Epidermal melanocyte (primary cell): Measurements from ENCODE around the gene HOTAIR.

Experiments
- DNase-seq: peaks from one replicate; pipeline ENCODE4 v3.0.0; 2011; ENCODE audit warnings: low spot score; ENCODE audit not compliant: insufficient read length

Gene HOTAIR

DNA sequence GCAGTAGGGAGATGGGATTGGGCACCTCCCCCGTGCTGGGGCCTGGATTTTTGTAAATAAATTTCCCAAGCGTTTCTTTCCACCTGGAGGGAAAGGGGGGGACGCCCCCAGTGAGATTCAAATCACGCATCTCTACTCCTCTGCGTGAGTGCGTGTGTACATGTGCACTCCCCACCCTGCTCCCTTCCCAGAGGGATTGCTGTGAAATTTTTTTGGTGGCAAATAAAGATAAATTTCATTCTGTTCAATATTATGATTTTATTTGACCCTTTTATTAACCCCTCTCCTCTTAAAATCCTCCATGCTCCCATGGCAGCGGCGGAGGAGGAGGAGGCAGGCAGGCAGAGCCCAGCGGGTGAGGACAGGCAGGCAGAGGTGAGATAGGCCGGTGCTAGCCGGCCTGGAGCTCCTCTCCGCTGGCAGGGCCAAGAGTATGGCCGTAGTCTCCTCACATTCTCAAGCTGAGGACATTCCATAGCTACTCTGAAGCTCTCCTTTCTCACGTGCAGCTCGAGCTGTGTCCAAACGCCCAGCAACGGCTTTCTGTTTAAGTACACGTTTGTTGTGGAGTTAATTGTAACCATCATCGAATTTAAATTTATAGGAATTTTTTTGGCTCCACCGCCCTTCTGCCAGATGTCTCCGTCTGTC is 1.5 kb upstream of the HOTAIR start:
- DNase-seq = no peak

DNA sequence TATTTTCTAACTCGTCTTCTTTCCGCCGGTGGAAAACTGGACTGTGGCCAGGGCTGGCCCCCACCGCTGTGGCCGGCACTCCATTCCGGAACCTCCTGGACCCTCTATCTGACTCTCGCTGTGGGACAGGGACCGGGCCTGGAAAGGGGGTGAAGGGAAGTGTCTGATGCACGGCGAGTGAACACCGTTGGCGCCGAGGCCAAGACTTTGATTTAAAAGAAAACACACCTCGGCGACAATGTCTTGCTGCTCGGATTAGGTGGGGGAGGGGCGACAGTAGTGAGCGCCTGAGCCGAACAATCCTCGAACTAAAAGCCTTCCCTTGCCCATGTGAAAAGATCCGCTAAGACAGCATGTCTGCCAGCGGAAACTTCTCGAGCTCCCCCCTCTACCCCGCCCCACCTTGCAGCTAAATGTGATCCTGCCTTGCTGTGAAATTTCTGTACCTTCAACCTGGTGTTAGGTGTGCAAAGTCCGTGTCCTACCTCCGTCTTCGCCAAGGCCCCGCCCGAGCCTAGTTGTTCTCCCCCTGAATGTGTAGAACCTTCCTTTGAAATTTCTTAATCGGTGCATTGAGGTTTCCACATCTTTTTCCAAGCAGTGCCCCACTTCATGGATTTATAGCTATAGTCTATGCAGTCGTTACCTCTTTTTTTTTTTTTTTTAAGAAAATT is 862 bp upstream of the HOTAIR start:
- no peak for DNase-seq

DNA sequence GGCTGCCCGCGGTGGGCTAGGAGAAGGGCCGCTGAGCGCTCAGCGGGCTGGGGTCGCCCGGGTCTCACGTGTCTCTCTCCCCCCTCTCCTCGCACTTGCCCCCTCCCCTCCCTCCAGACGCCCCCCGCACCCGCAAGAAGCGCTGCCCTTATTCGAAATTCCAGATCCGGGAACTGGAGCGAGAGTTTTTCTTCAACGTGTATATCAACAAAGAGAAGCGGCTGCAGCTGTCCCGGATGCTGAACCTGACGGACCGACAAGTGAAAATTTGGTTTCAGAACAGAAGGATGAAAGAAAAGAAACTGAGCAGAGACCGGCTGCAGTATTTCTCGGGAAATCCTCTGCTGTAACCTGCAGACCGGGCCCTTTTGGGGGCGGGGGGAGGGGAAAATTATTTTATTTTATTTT is 314 bp upstream of the HOTAIR start:
- no peak for DNase-seq

DNA sequence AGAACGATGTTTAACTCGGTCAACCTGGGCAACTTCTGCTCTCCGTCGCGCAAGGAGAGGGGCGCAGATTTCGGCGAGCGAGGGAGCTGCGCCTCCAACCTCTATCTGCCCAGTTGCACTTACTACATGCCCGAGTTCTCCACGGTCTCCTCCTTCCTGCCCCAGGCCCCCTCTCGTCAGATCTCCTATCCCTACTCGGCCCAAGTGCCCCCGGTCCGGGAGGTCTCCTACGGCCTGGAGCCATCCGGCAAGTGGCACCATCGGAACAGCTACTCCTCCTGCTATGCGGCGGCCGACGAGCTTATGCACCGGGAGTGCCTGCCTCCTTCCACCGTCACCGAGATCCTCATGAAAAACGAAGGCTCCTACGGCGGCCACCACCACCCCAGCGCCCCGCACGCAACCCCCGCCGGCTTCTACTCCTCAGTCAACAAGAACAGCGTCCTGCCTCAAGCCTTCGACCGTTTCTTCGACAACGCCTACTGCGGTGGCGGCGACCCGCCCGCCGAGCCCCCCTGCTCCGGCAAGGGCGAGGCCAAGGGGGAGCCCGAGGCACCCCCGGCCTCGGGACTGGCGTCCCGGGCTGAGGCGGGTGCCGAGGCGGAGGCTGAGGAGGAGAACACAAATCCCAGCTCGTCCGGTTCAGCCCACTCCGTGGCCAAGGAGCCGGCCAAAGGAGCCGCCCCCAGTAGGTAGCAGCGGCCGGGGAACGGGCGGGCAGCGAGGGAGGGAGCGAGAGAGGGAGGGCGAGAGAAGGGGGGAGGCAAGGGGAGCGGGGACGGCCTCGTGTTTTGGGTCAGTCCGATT is 1.3 kb downstream of the HOTAIR start:
- no peak for DNase-seq

DNA sequence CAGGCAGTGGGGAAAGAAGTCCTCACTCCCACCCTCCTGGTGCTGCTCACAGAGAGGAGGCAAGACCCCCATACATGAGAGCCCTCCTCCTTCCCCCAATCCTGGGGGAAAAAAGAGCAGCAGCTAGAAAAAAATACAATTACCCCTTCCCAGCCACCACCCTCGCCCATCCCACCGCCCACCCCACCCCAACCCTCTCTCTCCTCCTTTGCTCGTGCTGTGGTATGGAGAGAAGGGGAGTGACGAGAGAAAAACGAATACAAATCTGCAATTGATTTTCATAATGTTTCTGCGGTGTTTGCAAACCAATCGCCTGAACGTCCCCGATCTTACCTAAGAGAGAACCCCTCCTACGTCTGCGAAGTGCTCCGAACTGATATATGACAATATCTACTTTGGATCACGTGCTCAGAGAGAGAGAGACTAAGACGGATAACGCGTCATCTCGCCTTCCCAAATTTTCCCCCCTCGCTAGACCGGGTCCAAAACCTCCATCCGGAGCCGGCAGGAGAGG is 2.0 kb downstream of the HOTAIR start, which contains the start of gene HOXC11:
HOXC11 (plus strand) TSS at position 405 of the 514 bp plus-strand sequence. CDS start 116 bp downstream, outside the sequence.
- DNase-seq = no peak

DNA sequence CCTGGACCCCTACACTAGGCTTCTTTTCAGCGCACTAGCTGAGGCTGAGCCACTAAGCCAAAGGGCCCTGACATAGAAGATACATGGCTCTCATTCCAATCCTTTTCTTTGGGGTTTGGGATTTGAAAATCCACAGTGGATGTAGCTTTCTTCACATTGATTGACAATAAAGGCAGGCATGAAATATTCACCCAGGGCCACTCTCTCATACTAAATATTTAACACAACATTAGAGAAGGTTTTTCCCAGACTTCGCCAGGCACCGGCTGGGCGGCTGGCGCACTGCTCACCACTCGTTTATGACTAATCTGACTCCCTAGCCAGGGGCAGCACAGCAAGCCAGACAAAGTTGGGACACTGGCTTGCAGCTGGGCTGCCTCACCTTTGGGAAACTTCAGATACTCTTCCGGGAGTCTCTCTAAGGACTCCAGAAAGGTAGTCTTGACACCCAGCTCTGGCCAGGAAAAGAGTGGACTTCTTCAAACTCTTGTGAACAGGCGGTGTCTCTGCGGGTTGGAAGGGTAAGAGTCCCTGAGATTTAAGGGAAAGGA is 2.5 kb downstream of the HOTAIR start:
- DNase-seq = no peak

DNA sequence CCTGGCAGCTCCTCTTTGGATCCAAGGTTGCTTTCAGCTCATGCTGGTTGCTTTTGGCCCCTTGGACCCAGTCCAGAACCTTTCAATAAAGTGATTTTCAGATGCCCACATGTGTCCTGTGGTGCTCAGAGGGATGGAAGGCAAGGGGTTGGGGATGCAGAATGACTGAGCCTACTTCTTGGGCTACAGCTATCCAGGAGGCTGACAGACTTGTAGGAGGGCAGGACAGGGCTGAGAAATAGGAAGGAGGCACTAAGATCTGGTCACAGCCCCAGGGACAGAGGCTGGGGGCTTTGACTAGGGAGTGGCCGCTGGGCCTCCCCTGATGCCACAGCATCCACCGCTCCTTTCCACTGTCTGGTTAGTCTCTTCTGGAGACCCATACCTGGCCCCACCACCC is 3.1 kb downstream of the HOTAIR start:
- DNase-seq = no peak

DNA sequence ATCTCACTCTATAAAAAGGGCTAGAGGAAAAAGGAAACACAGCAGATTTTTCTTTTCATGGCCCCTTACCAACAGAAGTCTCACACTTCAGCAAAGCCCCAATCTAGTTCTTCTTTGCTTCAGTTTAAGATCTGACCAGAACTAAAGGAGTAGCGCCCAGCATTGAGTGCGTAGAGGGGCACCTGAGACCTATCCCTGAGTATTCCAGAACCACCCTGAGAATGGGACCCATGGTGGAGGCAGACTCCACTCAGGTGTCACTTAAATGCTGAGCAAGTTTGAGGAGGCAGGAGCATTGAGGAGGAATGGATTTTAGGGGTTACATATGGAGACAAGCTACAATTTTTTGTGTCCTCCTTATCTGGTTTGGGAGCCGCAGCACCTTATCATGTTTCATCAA is 3.6 kb downstream of the HOTAIR start:
- no peak for DNase-seq

DNA sequence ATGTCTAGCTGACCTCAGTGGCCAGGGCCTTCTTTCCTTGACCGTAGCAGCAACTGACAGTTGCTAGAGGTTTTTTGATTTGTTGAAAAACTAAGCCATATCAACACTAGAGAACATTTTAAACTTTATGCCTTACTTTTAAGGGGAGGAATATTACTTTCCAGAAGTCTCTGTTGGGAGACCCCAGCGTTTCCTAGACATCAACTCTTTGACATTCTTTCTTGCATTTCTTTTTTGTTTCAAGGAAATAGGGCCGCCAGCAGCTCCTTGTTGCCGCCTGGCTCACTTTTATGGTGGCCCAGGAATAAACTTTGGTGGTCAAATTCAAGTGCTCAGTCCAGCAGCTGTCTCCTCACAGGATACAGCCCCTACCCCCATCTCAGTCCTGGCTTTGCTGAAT is 4.3 kb downstream of the HOTAIR start:
- no peak for DNase-seq

DNA sequence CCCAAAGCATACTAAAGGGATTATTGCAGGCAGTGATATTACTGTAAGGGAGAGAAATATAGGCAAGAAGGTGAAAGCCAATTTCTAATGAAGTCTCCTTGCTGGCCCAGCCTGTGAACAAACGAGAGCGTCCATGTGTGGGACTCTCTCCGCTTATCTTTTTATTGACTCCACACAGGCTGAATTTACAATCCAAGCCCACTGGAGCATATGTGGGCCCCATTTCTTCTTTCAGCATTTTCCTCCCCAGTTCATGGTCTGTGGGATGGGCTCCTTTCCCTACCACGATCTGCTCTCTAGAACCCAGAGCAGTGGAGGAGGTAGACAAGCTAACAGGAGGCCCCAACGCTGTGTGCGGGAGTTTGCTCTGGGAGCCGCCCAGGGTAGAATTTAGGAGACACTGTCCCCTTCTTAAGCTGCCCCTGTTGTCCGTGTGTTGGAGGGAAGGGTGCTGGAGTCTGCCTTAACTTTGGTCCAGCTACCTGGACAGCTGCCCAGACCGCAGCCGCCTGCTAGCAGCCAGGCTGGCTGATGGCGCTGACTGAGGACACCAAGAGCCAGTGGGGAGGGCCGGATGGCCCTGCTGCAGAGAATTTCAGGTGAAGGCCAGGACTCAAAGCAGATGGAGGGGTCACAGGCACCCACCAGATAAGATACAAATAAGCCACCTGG is 5.0 kb downstream of the HOTAIR start:
- DNase-seq = no peak

DNA sequence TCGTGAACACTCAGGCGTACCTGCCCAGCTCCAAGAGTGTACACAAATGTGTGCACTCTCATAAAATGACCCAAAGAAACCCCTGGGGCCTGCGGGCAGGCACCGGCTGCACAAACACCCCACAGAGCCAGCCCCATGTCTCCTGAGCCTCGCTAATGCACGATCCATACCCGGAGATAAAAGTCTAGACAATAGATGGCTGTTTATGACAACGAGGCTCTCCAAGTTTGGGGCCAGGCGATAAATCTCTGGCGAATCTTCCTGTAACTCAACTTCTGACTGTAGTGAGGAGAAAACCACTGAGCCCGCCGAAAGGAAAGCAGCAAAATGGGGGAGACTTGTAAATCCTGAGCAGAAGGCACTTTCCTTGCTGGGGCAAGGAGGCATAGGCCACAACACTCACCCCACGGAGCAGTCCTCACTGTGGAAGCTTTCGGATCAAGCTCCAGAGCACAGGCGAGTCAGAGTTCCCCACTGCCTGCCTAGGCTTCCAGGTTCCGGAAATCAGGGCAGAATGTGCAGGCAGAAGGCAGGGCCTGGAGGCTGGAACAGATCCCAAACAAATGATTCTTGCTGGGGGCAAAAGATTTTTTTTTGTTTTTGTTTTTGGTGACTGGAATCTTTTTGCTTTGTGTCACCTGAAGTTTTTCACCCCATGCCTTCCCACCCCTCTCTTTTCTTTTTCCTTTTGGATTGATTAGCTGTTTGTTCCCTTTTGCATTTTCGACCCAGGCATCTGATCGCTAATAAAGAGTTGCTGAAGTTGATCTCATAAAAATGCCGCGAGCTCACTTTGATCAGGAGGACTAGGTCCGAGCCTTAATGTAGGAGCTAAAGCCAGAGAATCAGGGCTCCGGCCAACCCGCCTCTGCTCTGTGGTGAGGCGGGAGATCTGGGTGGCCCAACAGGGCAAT is 6.3 kb downstream of the HOTAIR start:
- no peak for DNase-seq

DNA sequence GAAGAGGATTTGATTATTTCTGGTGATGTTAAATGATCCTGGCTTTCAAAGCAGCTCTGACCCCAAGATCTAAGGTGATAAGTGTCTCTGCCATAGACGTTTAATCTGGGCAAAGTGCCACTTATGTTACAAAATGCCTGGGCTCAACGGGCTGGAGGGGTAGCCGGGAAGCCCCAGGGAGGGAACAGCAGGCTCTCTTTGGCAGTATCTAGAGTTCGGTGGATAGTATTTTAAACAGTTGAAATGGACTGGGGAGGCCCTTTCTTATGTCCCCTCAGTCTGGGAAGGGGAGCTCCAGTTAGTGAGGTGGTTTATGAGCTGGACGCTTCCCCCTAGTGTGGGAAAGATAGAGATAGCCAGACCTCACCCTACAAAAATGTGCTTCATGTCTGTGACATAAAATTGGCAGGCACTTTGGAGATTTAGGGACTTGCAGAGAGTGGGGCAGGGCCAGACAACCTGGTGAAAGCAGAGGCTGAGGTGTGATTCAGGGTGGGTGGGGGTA is 7.3 kb downstream of the HOTAIR start:
- no peak for DNase-seq

DNA sequence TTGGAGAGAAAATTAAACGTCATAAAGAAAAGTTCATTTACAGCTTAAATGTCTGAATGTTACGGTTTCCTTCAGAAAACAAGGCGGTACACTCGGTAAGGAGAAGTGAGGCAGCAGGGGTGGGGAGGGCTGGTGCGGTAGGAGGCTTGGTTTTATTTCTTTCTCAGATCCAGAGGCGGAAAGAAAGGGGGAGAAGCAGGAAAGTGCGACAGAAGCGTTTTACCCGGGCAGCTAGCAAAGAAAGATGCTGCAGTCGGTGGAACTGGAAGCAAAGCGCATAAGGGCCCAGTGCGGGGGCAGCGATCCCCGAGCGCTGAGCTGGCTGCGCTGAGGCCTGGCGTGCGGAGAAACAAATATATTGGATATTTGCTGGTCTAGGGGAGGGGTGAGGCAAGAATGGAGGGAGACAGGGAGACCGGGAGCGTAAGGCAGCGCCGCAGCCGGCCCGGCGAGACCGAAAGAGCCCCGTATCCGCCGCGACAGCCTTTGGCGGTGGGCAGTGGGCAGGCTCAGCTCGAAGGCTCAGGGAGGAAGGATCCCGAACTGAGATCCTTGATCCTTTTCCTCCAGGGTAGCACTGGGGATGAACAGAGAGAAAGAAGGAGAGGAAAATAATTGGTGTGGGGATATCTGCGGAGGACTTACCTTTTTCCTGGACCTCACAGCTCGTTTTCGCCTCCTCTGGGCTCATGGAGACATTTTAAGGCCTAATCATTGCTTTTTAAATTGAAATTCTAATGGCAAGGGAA is 8.2 kb downstream of the HOTAIR start:
- no peak for DNase-seq

DNA sequence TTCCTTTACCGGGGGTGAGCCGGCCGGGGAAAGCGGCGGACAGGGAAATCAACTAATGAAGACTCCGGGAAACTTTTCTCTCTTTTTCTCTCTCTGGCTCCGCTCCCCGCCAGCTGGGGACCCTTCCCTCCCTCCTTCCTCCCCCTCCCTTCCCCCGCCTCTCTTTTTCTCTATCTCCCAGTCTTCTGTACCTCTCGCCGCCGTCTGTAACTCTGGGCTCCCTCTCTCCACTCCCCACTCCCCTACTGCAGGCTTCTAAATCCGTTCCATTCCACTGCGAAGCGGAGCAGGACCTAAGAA is 8.7 kb downstream of the HOTAIR start:
- no peak for DNase-seq

DNA sequence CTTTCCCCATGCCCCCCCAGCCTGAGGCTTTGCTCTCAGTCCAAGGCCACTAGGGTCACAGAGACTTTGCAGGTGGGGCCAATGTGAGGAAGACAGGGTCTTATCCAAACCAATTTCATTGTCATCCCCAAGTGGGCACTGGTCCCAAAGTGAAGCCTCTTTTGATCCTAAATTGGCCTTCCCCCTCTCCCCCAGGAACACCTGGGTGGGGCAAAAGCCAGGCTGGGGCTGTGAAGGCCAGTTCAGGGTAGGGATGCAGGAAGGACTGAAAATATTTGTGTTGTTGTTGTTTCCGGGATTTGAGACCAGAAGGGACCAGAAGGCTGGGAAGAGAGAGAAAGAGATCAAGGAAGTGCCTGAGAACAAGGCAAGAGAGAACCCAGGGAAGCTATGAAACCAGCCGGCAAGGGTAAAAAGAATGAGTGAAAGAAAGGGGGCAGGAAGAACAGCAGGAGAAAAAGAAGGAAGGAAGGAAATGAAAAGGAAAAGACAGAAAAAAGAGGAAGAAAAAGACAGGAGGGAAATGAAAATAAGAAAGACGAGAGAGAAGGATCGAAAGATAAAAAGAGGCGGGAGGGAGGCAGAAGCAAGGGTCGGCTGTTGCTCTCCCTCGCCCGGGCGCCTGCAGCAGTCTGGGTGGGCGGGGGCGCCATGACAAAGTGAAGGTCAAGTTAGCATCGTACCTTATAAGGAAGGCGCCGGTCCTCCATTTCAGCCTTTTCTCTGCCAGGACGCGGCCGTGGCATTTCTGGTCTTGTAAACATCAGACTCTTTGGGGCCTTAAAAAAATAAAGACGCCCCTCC is 9.3 kb downstream of the HOTAIR start:
- no peak for DNase-seq

DNA sequence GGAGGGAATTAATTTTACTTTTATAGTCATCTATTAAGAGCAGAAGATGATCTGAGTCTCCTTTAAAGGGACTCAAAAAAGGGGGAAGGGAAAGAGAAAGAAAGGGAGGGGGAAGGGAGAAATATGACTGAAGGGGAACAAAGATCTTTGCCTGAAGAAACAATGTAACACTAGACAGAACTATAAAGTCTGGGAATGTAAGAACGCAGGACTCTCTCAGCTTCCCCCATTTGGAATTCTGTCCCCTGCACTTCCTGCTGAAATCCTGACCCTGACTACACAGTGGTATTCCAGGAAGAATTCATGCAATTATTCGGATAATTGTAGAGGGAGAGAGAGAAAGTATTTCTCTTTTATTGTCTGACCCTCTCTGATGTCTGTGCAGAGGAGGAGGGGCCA is 10.4 kb downstream of the HOTAIR start:
- DNase-seq = no peak

DNA sequence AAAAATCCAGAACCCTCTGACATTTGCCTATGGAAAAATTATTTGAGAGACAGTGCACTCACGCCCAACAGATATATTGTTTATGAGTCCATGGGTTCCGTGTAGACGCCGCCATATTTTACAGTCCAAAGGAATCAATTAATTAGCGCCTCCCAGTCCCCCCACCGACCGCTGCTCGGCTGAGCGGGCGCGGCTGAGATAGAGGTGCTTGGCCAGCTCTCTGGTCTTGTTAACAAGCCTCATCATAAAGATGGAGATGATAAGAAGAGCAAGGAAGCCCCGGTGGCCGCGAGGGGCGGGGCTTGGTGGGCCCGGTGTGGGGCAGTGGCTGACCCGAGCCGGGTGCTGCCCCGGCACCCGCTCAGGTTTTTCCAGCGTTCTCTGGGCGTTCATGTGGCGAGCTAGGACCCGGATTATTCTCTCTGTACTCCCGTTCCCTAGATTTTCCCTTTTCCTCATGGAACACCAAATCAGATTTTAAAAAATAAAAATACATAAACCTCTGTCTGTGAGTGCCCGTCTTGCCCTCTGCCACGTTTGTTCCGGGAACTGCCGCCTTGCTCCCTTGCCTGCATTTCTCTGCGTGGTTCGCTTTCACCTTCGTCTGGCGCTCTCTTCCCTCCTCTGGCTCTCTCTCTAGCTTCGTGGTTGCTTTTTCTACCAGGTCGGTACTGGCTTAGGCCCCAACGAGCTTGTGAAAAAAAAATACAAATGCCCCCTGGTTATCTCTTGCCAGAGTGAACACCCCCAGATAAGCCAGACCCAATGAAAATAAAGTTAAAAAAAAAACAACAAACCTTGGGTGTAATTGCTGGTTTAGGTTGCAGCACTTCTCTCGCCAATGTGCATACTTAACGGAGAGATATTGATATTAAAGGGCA is 11.1 kb downstream of the HOTAIR start:
- no peak for DNase-seq

DNA sequence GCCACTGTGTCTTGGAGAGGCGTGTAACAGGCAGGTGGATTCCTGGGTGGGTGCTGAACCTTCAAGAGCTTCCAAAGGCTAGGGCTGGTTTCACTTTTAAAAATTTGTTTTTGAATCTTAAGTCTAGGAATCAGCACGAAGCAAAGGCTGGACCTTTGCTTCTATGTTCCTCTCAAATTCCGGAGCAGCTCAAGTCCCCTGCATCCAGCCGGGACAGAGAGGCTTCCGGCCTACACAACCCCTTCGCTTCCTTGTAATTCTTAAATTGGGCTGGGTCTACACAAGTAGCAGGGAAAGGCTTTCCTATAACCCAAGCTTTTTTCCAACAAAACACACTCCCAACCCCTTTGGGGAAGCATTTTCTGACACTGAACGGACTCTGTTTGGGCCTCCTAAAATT is 11.7 kb downstream of the HOTAIR start:
- no peak for DNase-seq
